Endothelial cell of umbilical vein (primary cell): ENCODE measurements around the gene IL32.

Experiments
- CTCF ChIP-seq, 2 donors: IDR thresholded peaks; 1 replicate in 1 of 2; 2 replicates in 1 of 2; pipeline ENCODE4 v1.5.1; 2011; ENCODE audit warnings: low read length in 2 of 2, mild to moderate bottlenecking in 2 of 2, moderate library complexity in 2 of 2, control low read depth in 1 of 2, inconsistent platforms in 1 of 2, low read depth in 1 of 2; ENCODE audit not compliant: insufficient read depth in 1 of 2; ENCODE audit errors: extremely low read depth in 1 of 2
- POLR2A ChIP-seq: IDR thresholded peaks from 2 replicates; pipeline ENCODE4 v1.6.1; 2012; ENCODE audit warnings: low read depth, mild to moderate bottlenecking, control low read depth, low read length

- peak; percentile 7 to 32 for TF ChIP-seq CTCF (IDR thresholded peaks at IDR 0.05; ENCODE audit: extremely low read depth in 1 of 2, insufficient read depth in 1 of 2, low read depth in 1 of 2, low read length in 2 of 2)
- TF ChIP-seq POLR2A = no peak
Measured at GRCh38 chr16:3095869-3096268, 30.4 kb downstream of the IL32 start.
